NCI-H510A treated with DMSO at 0.1 percent for 48 hours (cell line): Measurements from ENCODE around the gene CACNG8.
"Not testable (repeated sequence)": the region's sequence is repeated elsewhere in the genome, so short reads cannot be mapped to it uniquely, and the experiment has no call there.

Experiments used
- DNase-seq: peaks from one replicate; lab custom pipeline; 2025; lab: John Stamatoyannopoulos, UW

Gene CACNG8

DNA sequence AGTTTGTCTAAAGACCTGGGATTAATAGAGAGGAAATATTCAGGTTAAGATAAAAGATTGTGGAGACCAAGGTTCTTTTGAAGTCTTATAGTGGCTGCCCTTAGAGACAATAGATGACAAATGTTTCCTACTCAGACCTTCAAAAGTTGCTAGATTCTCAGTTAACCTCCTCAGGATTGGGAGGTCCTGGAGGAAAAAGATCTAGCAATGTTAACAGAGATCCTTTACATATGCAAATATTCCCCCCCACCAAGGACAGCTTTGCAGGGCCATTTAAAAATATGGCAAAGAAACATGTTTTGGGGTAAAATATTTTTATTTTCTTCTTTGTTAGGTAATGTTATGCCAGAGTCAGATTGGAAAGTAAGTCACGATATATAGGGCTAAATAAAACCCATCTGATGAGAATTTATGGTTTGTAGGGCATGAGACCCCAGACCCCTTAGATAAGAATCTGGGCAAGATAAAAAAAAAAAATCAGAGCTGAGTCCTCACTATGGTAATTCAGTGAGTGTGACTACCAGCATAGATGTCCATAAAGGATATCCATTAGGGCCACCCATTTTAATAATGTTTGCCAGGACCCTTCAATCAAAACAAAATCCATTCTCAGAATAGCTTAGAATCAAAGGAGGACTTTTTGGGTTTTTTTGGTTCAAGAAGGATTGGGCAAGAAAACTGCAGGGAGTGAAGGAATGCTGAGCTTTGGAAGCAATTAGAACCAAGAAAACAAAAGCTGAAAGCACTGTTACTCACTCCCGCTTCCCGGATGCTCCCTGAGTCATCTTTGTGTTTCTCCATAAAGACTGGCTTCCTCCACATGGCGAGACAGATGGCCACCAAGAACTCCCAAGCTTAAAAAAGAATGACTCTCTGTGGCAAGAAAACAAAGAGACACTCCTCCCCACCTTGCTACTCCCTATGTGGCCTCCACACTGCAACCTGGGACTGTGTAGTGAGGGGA, 72.8 kb downstream of the CACNG8 start:
- no peak for DNase-seq

DNA sequence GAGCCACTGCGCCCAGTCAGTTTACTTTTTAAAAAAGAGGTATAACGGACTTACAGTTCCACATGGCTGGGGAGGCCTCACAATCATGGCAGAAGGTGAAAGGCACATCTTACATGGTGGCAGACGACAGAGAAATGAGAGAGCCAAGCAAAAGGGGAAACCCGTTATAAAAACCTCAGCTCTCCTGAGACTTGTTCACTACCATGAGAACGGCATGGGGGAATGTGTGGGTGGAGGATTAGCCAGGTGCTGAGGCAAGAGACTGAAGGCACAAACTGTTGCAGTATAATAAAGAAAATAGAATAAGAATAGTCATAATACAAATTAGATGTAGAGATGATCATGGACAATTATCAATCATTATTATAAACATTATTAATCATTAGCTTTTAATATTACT, 73.8 kb downstream of the CACNG8 start:
- not testable (repeated sequence) for DNase-seq
